ENCODE data around the gene BUB1. TPM values are rescaled to one million over a fixed set of nuclear protein-coding genes. Genes with fewer than 3 reads are reported as not detected.

The BUB1 gene
- total RNA-seq, 1 donor from 2014 or later = 7.1 TPM

DNA sequence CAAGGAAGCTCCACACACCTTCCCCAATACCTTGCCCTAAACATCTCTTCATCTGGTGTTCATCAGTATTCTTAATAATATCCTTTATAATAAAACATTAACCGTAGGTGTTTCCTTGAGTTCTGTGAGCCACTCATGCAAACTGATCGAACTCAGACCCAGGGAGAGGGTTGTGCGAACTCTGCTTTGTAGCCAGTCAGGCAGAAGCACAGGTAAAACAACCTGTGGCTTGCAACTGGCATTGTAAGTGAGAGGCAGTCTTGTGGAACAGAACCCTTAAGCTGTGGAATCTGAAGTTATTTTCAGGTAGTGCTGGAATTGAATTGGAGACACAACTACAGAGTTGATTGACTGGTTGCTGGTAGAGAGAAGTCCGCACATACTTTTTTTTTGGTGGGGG lies 4.7 kb downstream of the BUB1 start:
- Mint-ChIP-seq H3K27me3 (ENCODE audit: low read depth) (no peaks in the 10 kb centered on the region), H3K4me3 (ENCODE audit: unreplicated experiment) (no peak overlapping the region), H3K4me1 (ENCODE audit: low read depth) (peaks cover 23% of the 10 kb centered on the region), H3K9me3 (ENCODE audit: low read depth) (no peaks in the 10 kb centered on the region), H3K36me3 (ENCODE audit: low read depth) (no peaks in the 10 kb centered on the region), H3K27ac (ENCODE audit: unreplicated experiment) (no peak overlapping the region)
- DNase-seq (ENCODE audit: low spot score) = no peak
- TF ChIP-seq CTCF (IDR thresholded peaks at IDR 0.05) = no peak

GRCh38 chr2:110670826-110671225 lies 7.0 kb downstream of the BUB1 start:
- no peaks in the 10 kb centered on the region for H3K9me3 Mint-ChIP-seq (ENCODE audit: low read depth)
- H3K36me3 Mint-ChIP-seq (ENCODE audit: low read depth) = peaks cover 2% of the 10 kb centered on the region
- no peak for TF ChIP-seq CTCF (IDR thresholded peaks at IDR 0.05)
- no peak overlapping the region for H3K4me3 Mint-ChIP-seq (ENCODE audit: unreplicated experiment)
- no peak for DNase-seq (ENCODE audit: low spot score)
- H3K27ac Mint-ChIP-seq (ENCODE audit: unreplicated experiment) = no peak overlapping the region
- peaks cover 12% of the 10 kb centered on the region for H3K4me1 Mint-ChIP-seq (ENCODE audit: low read depth)
- no peaks in the 10 kb centered on the region for H3K27me3 Mint-ChIP-seq (ENCODE audit: low read depth)

- no peaks in the 10 kb centered on the region for H3K27me3 Mint-ChIP-seq (ENCODE audit: low read depth)
- peaks cover 2% of the 10 kb centered on the region for H3K36me3 Mint-ChIP-seq (ENCODE audit: low read depth)
- H3K4me1 Mint-ChIP-seq (ENCODE audit: low read depth) = no peaks in the 10 kb centered on the region
Observed at GRCh38 chr2:110669079-110669478, 8.8 kb downstream of the BUB1 start.

DNA sequence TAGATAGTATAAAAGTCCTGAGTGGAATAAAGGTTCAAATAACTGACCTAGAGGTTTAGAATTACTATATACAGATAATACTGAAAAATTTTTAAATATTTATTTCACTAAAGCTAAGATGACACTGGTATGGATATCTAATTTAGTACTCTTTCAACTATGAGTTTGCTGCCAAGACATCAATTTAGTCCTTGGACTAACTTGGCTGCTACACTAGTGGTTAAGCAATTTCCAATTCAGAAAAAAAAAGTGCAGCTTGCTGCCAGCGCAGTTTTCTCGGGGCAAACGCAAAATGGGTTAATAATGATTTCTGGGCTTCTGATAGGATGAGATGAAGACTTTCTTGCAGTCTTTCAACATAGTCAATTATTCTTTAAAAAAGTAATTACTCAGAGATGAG lies 10.8 kb downstream of the BUB1 start:
- no peak overlapping the region for H3K4me3 Mint-ChIP-seq (ENCODE audit: unreplicated experiment)
- H3K27ac Mint-ChIP-seq (ENCODE audit: unreplicated experiment) = no peak overlapping the region
- H3K4me1 Mint-ChIP-seq (ENCODE audit: low read depth) = peaks cover 6% of the 10 kb centered on the region
- no peak for TF ChIP-seq CTCF (IDR thresholded peaks at IDR 0.05)
- H3K27me3 Mint-ChIP-seq (ENCODE audit: low read depth) = no peaks in the 10 kb centered on the region
- DNase-seq (ENCODE audit: low spot score) = no peak
- peaks cover 2% of the 10 kb centered on the region for H3K36me3 Mint-ChIP-seq (ENCODE audit: low read depth)
- H3K9me3 Mint-ChIP-seq (ENCODE audit: low read depth) = no peaks in the 10 kb centered on the region

More at GRCh38 chr2:110669079-110669478, 8.8 kb downstream of the BUB1 start:
- H3K27ac Mint-ChIP-seq (ENCODE audit: unreplicated experiment) = no peak overlapping the region
- DNase-seq (ENCODE audit: low spot score) = no peak
- no peak overlapping the region for H3K4me3 Mint-ChIP-seq (ENCODE audit: unreplicated experiment)
- H3K9me3 Mint-ChIP-seq (ENCODE audit: low read depth) = no peaks in the 10 kb centered on the region
- no peak for TF ChIP-seq CTCF (IDR thresholded peaks at IDR 0.05)

- H3K27ac Mint-ChIP-seq (ENCODE audit: unreplicated experiment) = no peak overlapping the region
- H3K36me3 Mint-ChIP-seq (ENCODE audit: low read depth) = peaks cover 2% of the 10 kb centered on the region
- H3K4me3 Mint-ChIP-seq (ENCODE audit: unreplicated experiment) = no peak overlapping the region
- no peaks in the 10 kb centered on the region for H3K27me3 Mint-ChIP-seq (ENCODE audit: low read depth)
- no peaks in the 10 kb centered on the region for H3K9me3 Mint-ChIP-seq (ENCODE audit: low read depth)
- peaks cover 11% of the 10 kb centered on the region for H3K4me1 Mint-ChIP-seq (ENCODE audit: low read depth)
- DNase-seq (ENCODE audit: low spot score) = no peak
- no peak for TF ChIP-seq CTCF (IDR thresholded peaks at IDR 0.05)
Observed at GRCh38 chr2:110664135-110664534, 13.7 kb downstream of the BUB1 start.

All from chondrocyte (in vitro differentiated cells).